ENCODE results near the gene GID8. TPM values are rescaled to one million over a fixed set of nuclear protein-coding genes. Genes with fewer than 3 reads are reported as not detected.

Gene GID8
- total and polyA plus RNA-seq, 2 donors (not counting 3 experiments of a cell fraction or from before 2014, with no cell fraction given): 25.3 to 34.6 TPM

DNA sequence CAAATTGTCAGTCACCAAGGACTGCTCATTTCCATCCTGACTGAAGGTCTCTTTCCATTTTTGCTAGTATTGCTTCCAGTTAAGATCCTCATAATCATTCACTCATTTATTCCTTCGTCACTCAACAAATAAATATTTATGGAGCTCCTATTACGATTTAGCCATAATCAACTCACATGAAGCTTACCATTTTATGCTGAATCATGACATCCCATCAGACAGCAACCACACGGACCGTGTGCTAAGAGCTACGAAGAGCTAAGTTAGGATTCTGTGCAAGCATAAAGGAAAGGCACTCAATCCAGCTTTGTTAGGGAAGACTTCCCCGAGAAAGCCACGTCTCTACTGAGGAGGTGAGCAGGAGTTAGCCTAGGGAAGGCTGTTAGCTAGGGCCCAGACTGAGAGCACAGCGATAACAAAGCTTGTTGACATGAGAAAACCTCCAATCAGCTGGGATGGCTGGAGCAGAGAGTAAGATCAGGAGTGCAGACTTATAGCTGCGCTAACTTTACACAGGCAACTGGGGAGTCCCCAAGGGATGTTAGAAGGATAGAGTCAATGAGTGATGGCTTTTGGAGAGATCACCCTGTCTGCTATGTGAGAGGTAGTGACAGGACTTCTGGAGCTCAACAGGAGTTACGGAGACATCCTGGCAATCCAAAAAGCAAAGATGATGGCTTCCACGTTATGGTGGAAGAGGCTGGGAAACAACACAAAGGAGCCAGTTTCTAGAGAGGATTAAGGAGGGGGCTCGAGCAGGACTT lies 2.6 kb upstream of the GID8 start:
- intact Hi-C loops (cut with micrococcal nuclease) (no loop called here), dilution Hi-C loops (cut with MboI; ENCODE audit: extremely low pct_ligation_motif_present, low sequenced_read_pairs) (no loop called here)
- H3K27me3 ChIP-seq (ENCODE audit: control insufficient read depth in 2 of 2, insufficient read depth in 2 of 2, low read length in 2 of 2): no peaks in the 10 kb centered on the region
- BruUV-seq (replicated peaks): no TSS peak
- no peak for FAIRE-seq
- no peak overlapping the region for H2AFZ ChIP-seq (ENCODE audit: low read depth, low read length)
- H3K36me3 ChIP-seq (ENCODE audit: control insufficient read depth in 2 of 2, extremely low read depth in 1 of 2, insufficient read depth in 2 of 2, low read length in 2 of 2): peaks cover 2 to 8% of the 10 kb centered on the region in 2 experiments
- no peaks in the 10 kb centered on the region for H3K9me1 ChIP-seq (replicated peaks; ENCODE audit: control insufficient read depth, extremely low read depth, insufficient read depth, low read length)
- no peak overlapping the region for H3K4me3 ChIP-seq (replicated peaks in 1 of 3; ENCODE audit: insufficient read depth in 1 of 3, low read depth in 1 of 3, low read length in 3 of 3)
- ChIA-PET POLR2A (no interaction called here), CTCF (interaction anchor here (0.8 to 2.2 kb wide), 6 partner anchors 15 to 73 kb away, joined by 3 to 9 read pairs (median 4); no protein-coding TSS in a partner anchor)
- TF ChIP-seq POLR2A (IDR thresholded peaks at IDR 0.05; ENCODE audit: low read depth, low read length): no peak
- TF ChIP-seq MYC (IDR thresholded peaks at IDR 0.05; ENCODE audit: low read depth, low read length): no peak
- no peak for TF ChIP-seq POLR2AphosphoS5 (IDR thresholded peaks at IDR 0.05; ENCODE audit: insufficient read depth, low read depth, low read length)
- TF ChIP-seq GATA2 (IDR thresholded peaks at IDR 0.05; ENCODE audit: insufficient read depth, insufficient read length, low read depth, low read length): no peak
- TF ChIP-seq, protein P1, sequence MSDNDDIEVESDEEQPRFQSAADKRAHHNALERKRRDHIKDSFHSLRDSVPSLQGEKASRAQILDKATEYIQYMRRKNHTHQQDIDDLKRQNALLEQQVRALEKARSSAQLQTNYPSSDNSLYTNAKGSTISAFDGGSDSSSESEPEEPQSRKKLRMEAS (IDR thresholded peaks at IDR 0.05; ENCODE audit: insufficient read depth, insufficient read length): no peak
- TF ChIP-seq, protein P2, sequence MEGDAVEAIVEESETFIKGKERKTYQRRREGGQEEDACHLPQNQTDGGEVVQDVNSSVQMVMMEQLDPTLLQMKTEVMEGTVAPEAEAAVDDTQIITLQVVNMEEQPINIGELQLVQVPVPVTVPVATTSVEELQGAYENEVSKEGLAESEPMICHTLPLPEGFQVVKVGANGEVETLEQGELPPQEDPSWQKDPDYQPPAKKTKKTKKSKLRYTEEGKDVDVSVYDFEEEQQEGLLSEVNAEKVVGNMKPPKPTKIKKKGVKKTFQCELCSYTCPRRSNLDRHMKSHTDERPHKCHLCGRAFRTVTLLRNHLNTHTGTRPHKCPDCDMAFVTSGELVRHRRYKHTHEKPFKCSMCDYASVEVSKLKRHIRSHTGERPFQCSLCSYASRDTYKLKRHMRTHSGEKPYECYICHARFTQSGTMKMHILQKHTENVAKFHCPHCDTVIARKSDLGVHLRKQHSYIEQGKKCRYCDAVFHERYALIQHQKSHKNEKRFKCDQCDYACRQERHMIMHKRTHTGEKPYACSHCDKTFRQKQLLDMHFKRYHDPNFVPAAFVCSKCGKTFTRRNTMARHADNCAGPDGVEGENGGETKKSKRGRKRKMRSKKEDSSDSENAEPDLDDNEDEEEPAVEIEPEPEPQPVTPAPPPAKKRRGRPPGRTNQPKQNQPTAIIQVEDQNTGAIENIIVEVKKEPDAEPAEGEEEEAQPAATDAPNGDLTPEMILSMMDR (IDR thresholded peaks at IDR 0.05; ENCODE audit: extremely low read depth in 1 of 2, insufficient read depth in 1 of 2, low read depth in 1 of 2, low read length in 2 of 2): no peak
- no peak for TF ChIP-seq EZH2 (IDR thresholded peaks at IDR 0.05; ENCODE audit: borderline replicate concordance, low read depth, low read length, severe bottlenecking)
- no peak for TF ChIP-seq JUN (IDR thresholded peaks at IDR 0.05; ENCODE audit: borderline replicate concordance, insufficient read depth, insufficient read length, low read depth)
- no peak for TF ChIP-seq FOS (IDR thresholded peaks at IDR 0.05; ENCODE audit: borderline replicate concordance, insufficient read depth, low read length)
- H3K9ac ChIP-seq (replicated peaks; ENCODE audit: extremely low read depth, insufficient read depth, low read length): no peak overlapping the region
- no peak for DNase-seq (ENCODE audit: low read depth, low spot score)
- peaks cover 6% of the 10 kb centered on the region for H3K4me1 ChIP-seq (ENCODE audit: control insufficient read depth, extremely low read depth, insufficient read depth, low read length)
- H3K4me2 ChIP-seq (ENCODE audit: insufficient read depth, low read length): no peak overlapping the region
- H3K27ac ChIP-seq (ENCODE audit: insufficient read depth, low read depth, low read length): no peak overlapping the region
- H3K79me2 ChIP-seq (ENCODE audit: control insufficient read depth, insufficient read depth, low read length): peaks cover 90% of the 10 kb centered on the region
- no peaks in the 10 kb centered on the region for H3K9me3 ChIP-seq (replicated peaks; ENCODE audit: control insufficient read depth, insufficient read depth, low read length)
- H4K20me1 ChIP-seq (replicated peaks; ENCODE audit: control insufficient read depth, extremely low read depth, insufficient read depth, low read length): no peaks in the 10 kb centered on the region
